Astrocyte (in vitro differentiated cells and primary cell): ENCODE measurements around the gene NINL. TPM values are rescaled to one million over a fixed set of nuclear protein-coding genes. Genes with fewer than 3 reads are reported as not detected.

Source experiments
- DNase-seq: peaks from one replicate; pipeline ENCODE4 v3.0.0-alpha.2; 2010; ENCODE audit warnings: low read depth
- FAIRE-seq: peaks from 2 replicates; lab custom pipeline; 2011; peaks lifted over from hg19 to GRCh38; lab: Jason Lieb, UNC
- H2AFZ ChIP-seq: 2 replicates; pipeline ENCODE4 v1.6.0; 2012; ENCODE audit warnings: low read depth, low read length, inconsistent platforms
- H3K27ac ChIP-seq: 2 replicates; pipeline ENCODE4 v1.5.1; 2011; ENCODE audit warnings: low read depth, low read length, inconsistent platforms
- H3K27me3 ChIP-seq: 2 replicates; pipeline ENCODE4 v1.6.0; 2011; ENCODE audit warnings: low read length, inconsistent platforms; ENCODE audit not compliant: insufficient read depth
- H3K36me3 ChIP-seq: 2 replicates; pipeline ENCODE4 v1.5.1; 2011; ENCODE audit warnings: low read length, inconsistent platforms; ENCODE audit not compliant: insufficient read depth
- H3K4me1 ChIP-seq: 2 replicates; pipeline ENCODE4 v1.5.1; 2011; ENCODE audit warnings: low read length, inconsistent platforms; ENCODE audit not compliant: insufficient read depth
- H3K4me2 ChIP-seq: 2 replicates; pipeline ENCODE4 v1.6.0; 2012; ENCODE audit warnings: low read length, inconsistent platforms
- H3K4me3 ChIP-seq: 2 replicates; pipeline ENCODE4 v1.5.1; 2011; ENCODE audit warnings: low read depth, mild to moderate bottlenecking, low read length, inconsistent platforms; ENCODE audit not compliant: insufficient read depth
- H3K79me2 ChIP-seq: 2 replicates; pipeline ENCODE4 v1.6.0; 2012; ENCODE audit warnings: mild to moderate bottlenecking, low read length, inconsistent platforms; ENCODE audit not compliant: insufficient read depth
- H3K9ac ChIP-seq: 2 replicates; pipeline ENCODE4 v1.6.0; 2012; ENCODE audit warnings: mild to moderate bottlenecking, low read length, inconsistent platforms
- H3K9me3 ChIP-seq: 2 replicates; pipeline ENCODE4 v1.5.1; 2012; ENCODE audit warnings: low read depth, mild to moderate bottlenecking, low read length, inconsistent platforms; ENCODE audit not compliant: insufficient read depth
- H4K20me1 ChIP-seq: 2 replicates; pipeline ENCODE4 v1.6.0; 2012; ENCODE audit warnings: low read length, inconsistent platforms; ENCODE audit not compliant: insufficient read depth
- H3K27ac Mint-ChIP-seq: one replicate; pipeline ENCODE4 v1.8.0; 2021; ENCODE audit warnings: mild to moderate bottlenecking, mixed read lengths; ENCODE audit not compliant: unreplicated experiment
- H3K27me3 Mint-ChIP-seq: one replicate; pipeline ENCODE4 v1.8.0; 2021; ENCODE audit warnings: low read depth, mixed read lengths; ENCODE audit not compliant: unreplicated experiment
- H3K36me3 Mint-ChIP-seq: one replicate; pipeline ENCODE4 v1.8.0; 2021; ENCODE audit warnings: low read depth, mixed read lengths; ENCODE audit not compliant: unreplicated experiment
- H3K4me1 Mint-ChIP-seq: one replicate; pipeline ENCODE4 v1.8.0; 2021; ENCODE audit warnings: low read depth, mixed read lengths; ENCODE audit not compliant: unreplicated experiment
- H3K4me3 Mint-ChIP-seq: one replicate; pipeline ENCODE4 v1.8.0; 2021; ENCODE audit warnings: mild to moderate bottlenecking, moderate library complexity, mixed read lengths; ENCODE audit not compliant: unreplicated experiment
- H3K9me3 Mint-ChIP-seq: one replicate; pipeline ENCODE4 v1.8.0; 2021; ENCODE audit warnings: mild to moderate bottlenecking, mixed read lengths; ENCODE audit not compliant: unreplicated experiment
- EZH2 ChIP-seq: IDR thresholded peaks from 2 replicates; pipeline ENCODE4 v1.6.1; 2012; ENCODE audit warnings: mild to moderate bottlenecking, low read length, inconsistent platforms; ENCODE audit not compliant: insufficient read depth
- total RNA-seq: library from RNA; stranded (reverse); gene quantifications from 2 replicates; pipeline ENCODE4 v1.2.1, GENCODE V29; 2021
- TF ChIP-seq, protein P1 (sequence below): IDR thresholded peaks from 2 replicates; pipeline ENCODE4 v1.5.1; 2011; ENCODE audit warnings: low read depth, mild to moderate bottlenecking, inconsistent platforms, low read length, moderate library complexity; ENCODE audit not compliant: insufficient read depth

Gene NINL
- total RNA-seq, 1 donor from 2014 or later: 10.2 TPM

DNA sequence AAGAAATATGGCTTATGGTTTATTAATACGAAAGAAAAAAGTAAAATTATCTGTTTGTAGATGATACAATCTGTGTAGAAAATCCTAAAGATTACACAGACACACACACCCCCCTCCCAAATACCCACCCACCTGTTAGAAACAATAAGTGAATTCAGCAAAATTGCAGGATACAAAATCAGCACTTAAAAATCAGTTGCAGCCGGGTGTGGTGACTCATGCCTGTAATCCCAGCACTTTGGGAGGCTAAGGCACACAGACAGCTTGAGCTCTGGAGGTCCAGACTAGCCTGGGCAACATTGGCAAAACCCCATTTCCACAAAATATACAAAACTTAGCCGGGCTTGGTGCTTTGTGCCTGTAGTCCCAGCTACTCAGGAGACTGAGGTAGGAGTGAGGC is 42.3 kb downstream of the NINL start:
- Mint-ChIP-seq H3K9me3 (no peaks in the 10 kb centered on the region), H3K4me1 (peaks cover 36% of the 10 kb centered on the region), H3K4me3 (no peak overlapping the region), H3K27ac (peak overlapping the region; percentile 62), H3K27me3 (no peaks in the 10 kb centered on the region), H3K36me3 (peaks cover 4% of the 10 kb centered on the region)
- TF ChIP-seq, protein P1, sequence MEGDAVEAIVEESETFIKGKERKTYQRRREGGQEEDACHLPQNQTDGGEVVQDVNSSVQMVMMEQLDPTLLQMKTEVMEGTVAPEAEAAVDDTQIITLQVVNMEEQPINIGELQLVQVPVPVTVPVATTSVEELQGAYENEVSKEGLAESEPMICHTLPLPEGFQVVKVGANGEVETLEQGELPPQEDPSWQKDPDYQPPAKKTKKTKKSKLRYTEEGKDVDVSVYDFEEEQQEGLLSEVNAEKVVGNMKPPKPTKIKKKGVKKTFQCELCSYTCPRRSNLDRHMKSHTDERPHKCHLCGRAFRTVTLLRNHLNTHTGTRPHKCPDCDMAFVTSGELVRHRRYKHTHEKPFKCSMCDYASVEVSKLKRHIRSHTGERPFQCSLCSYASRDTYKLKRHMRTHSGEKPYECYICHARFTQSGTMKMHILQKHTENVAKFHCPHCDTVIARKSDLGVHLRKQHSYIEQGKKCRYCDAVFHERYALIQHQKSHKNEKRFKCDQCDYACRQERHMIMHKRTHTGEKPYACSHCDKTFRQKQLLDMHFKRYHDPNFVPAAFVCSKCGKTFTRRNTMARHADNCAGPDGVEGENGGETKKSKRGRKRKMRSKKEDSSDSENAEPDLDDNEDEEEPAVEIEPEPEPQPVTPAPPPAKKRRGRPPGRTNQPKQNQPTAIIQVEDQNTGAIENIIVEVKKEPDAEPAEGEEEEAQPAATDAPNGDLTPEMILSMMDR: no peak
- TF ChIP-seq EZH2: no peak
- H3K79me2 ChIP-seq: peaks cover 19% of the 10 kb centered on the region
- H3K9ac ChIP-seq: no peak overlapping the region
- no peak overlapping the region for H3K4me3 ChIP-seq
- peaks cover 71% of the 10 kb centered on the region for H4K20me1 ChIP-seq
- H3K4me1 ChIP-seq: peaks cover 18% of the 10 kb centered on the region
- DNase-seq: peak; percentile 55
- H3K4me2 ChIP-seq: peak overlapping the region; percentile 54
- no peak for FAIRE-seq
- no peaks in the 10 kb centered on the region for H3K36me3 ChIP-seq
- no peaks in the 10 kb centered on the region for H3K27me3 ChIP-seq
- H2AFZ ChIP-seq: no peak overlapping the region
- no peak overlapping the region for H3K27ac ChIP-seq
- no peaks in the 10 kb centered on the region for H3K9me3 ChIP-seq

DNA sequence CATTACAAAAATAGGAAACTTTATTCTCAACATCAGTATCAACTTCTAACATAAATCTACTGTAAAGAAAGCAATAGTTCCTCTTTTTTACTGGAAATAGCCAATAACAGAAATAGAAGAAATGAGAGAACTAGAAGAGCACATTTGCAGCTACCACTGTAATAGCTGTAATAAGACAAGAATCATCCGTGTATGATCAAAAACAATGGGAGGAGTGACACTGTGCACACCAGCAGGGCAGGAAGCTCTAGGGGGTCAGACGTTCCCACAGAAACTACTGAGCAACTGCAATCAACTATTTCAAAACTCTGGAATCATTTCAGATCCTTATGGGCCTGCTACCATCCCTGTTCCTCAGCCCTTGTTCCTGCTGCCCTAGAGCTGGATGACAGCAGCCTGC is 43.7 kb downstream of the NINL start:
- Mint-ChIP-seq H3K9me3 (no peaks in the 10 kb centered on the region), H3K4me1 (peaks cover 36% of the 10 kb centered on the region), H3K27me3 (no peaks in the 10 kb centered on the region), H3K36me3 (peaks cover 2% of the 10 kb centered on the region), H3K27ac (no peak overlapping the region), H3K4me3 (no peak overlapping the region)
- Histone ChIP-seq H3K27me3 (no peaks in the 10 kb centered on the region), H3K36me3 (no peaks in the 10 kb centered on the region), H3K9me3 (no peaks in the 10 kb centered on the region), H3K27ac (no peak overlapping the region), H3K4me3 (no peak overlapping the region), H2AFZ (no peak overlapping the region), H3K79me2 (peaks cover 18% of the 10 kb centered on the region), H4K20me1 (peaks cover 58% of the 10 kb centered on the region), H3K4me2 (peak overlapping the region; percentile 36), H3K9ac (no peak overlapping the region), H3K4me1 (peaks cover 18% of the 10 kb centered on the region)
- FAIRE-seq: no peak
- TF ChIP-seq, protein P1: no peak
- no peak for TF ChIP-seq EZH2
- DNase-seq: no peak

- Mint-ChIP-seq H3K27ac (no peak overlapping the region), H3K9me3 (no peaks in the 10 kb centered on the region), H3K4me1 (peaks cover 25% of the 10 kb centered on the region), H3K4me3 (no peak overlapping the region), H3K36me3 (no peaks in the 10 kb centered on the region), H3K27me3 (no peaks in the 10 kb centered on the region)
- TF ChIP-seq EZH2: no peak
- TF ChIP-seq, protein P1: peak; percentile 12
- no peaks in the 10 kb centered on the region for H3K36me3 ChIP-seq
- no peak for DNase-seq
- peak overlapping the region; percentile 24 for H3K4me2 ChIP-seq
- H3K9me3 ChIP-seq: no peaks in the 10 kb centered on the region
- no peak overlapping the region for H3K9ac ChIP-seq
- FAIRE-seq: no peak
- H3K27ac ChIP-seq: no peak overlapping the region
- no peaks in the 10 kb centered on the region for H3K27me3 ChIP-seq
- no peak overlapping the region for H3K4me3 ChIP-seq
- peaks cover 16% of the 10 kb centered on the region for H3K79me2 ChIP-seq
- no peak overlapping the region for H2AFZ ChIP-seq
- peaks cover 17% of the 10 kb centered on the region for H3K4me1 ChIP-seq
- H4K20me1 ChIP-seq: peaks cover 53% of the 10 kb centered on the region
Measured at GRCh38 chr20:25539742-25540672, 45.3 kb downstream of the NINL start.
